PC-3 (cell line): ENCODE data around the gene AJAP1. TPM values are rescaled to one million over a fixed set of nuclear protein-coding genes. Genes with fewer than 3 reads are reported as not detected.

Experiments
- ATAC-seq: fragments of 200-7000 bp; cut with Tn5 transposase; 2 replicates; pipeline ENCODE4 v1.9.1; 2020; ENCODE audit warnings: mild to moderate bottlenecking, moderate library complexity
- BruUV-seq: library from RNA; stranded (reverse); fragments of 400-500 nt; replicated peaks from 2 replicates; lab custom pipeline; 2021; lab: Mats Ljungman, UMichigan
- CTCF ChIA-PET: fragments of 300-600 bp; sonication (Branson Sonifier 250); formaldehyde crosslinking; loops from one replicate; lab custom pipeline; 2022; ENCODE audit warnings: antibody characterized with exemption; lab: Charles Lee
- POLR2A ChIA-PET: fragments of 300-600 bp; sonication (Branson Sonifier 250); formaldehyde crosslinking; loops from one replicate; lab custom pipeline; 2022; ENCODE audit warnings: antibody characterized with exemption; ENCODE audit not compliant: unreplicated experiment; lab: Charles Lee
- DNase-seq: peaks from one replicate; pipeline ENCODE4 v3.0.0-alpha.2; 2015
- H2AFZ ChIP-seq: fragments of 300-600 bp; sonication (generic); 2 replicates; pipeline ENCODE4 v1.6.0; 2016; ENCODE audit warnings: antibody characterized with exemption, low read length
- H3F3A ChIP-seq: fragments of 300-600 bp; sonication (generic); one replicate; pipeline ENCODE4 v1.6.0; 2017; ENCODE audit warnings: antibody characterized with exemption, low read length, control low read depth, mild to moderate bottlenecking; ENCODE audit not compliant: unreplicated experiment
- H3K27ac ChIP-seq: fragments of 300-600 bp; sonication (generic); 2 replicates; pipeline ENCODE4 v1.5.1; 2016; ENCODE audit warnings: mild to moderate bottlenecking, low read length
- H3K27me3 ChIP-seq: fragments of 300-600 bp; sonication (generic); 2 replicates; pipeline ENCODE4 v1.6.1; 2016; ENCODE audit warnings: low read length, mixed read lengths
- H3K36me3 ChIP-seq: fragments of 300-600 bp; sonication (generic); 2 replicates; pipeline ENCODE4 v1.6.1; 2016; ENCODE audit warnings: low read depth, mixed run types, low read length, mixed read lengths
- H3K4me1 ChIP-seq: fragments of 300-600 bp; sonication (generic); 2 replicates; pipeline ENCODE4 v1.5.1; 2016; ENCODE audit warnings: low read length; ENCODE audit not compliant: insufficient read depth
- H3K4me2 ChIP-seq: fragments of 300-600 bp; sonication (generic); 2 replicates; pipeline ENCODE4 v1.6.0; 2016; ENCODE audit warnings: low read length
- H3K4me3 ChIP-seq: fragments of 300-600 bp; sonication (generic); 2 replicates; pipeline ENCODE4 v1.5.1; 2016; ENCODE audit warnings: mild to moderate bottlenecking, low read length, mixed read lengths
- H3K79me2 ChIP-seq: fragments of 300-600 bp; sonication (generic); 2 replicates; pipeline ENCODE4 v1.6.1; 2017; ENCODE audit warnings: low read length, mixed read lengths
- H3K9ac ChIP-seq: fragments of 300-600 bp; sonication (generic); 2 replicates; pipeline ENCODE4 v1.6.0; 2016; ENCODE audit warnings: mild to moderate bottlenecking, low read length
- H3K9me2 ChIP-seq: fragments of 300-600 bp; sonication (generic); replicated peaks from 2 replicates; pipeline ENCODE4 v1.6.1; 2016; ENCODE audit warnings: mixed run types, low read length, mixed read lengths
- H3K9me3 ChIP-seq: fragments of 300-600 bp; sonication (generic); 2 replicates; pipeline ENCODE4 v1.6.1; 2016; ENCODE audit warnings: low read length, mixed read lengths
- H4K20me1 ChIP-seq: fragments of 300-600 bp; sonication (generic); 2 replicates; pipeline ENCODE4 v1.6.1; 2016; ENCODE audit warnings: low read length, mixed read lengths
- EZH2 ChIP-seq: fragments of 300-600 bp; sonication (generic); IDR thresholded peaks from one replicate; pipeline ENCODE4 v1.6.1; 2017; ENCODE audit warnings: antibody characterized with exemption, mild to moderate bottlenecking, low read length; ENCODE audit not compliant: unreplicated experiment
- EZH2phosphoT487 ChIP-seq: fragments of 300-600 bp; sonication (generic); IDR thresholded peaks from 2 replicates; pipeline ENCODE4 v1.6.1; 2018; ENCODE audit warnings: mild to moderate bottlenecking, antibody characterized with exemption, low read length, borderline replicate concordance
- intact Hi-C: fragments of 100-400 bp; cut with micrococcal nuclease; formaldehyde crosslinking; loops from 2 replicates; pipeline ENCODE4 v1.9.0; 2023
- total RNA-seq: library from RNA; depleted of rRNA; stranded (reverse); fragments of >200 nt; gene quantifications from 2 replicates; pipeline ENCODE4 v1.2.3, GENCODE V29; 2014
- TF ChIP-seq, protein P1 (sequence below): fragments of 300-600 bp; sonication (generic); conservative IDR thresholded peaks from 2 replicates; pipeline ENCODE4 v1.5.1; 2017; ENCODE audit warnings: antibody characterized with exemption, low read depth, mild to moderate bottlenecking, low read length

AJAP1 gene
- total RNA-seq, 1 experiment from 2014 or later: not detected

DNA sequence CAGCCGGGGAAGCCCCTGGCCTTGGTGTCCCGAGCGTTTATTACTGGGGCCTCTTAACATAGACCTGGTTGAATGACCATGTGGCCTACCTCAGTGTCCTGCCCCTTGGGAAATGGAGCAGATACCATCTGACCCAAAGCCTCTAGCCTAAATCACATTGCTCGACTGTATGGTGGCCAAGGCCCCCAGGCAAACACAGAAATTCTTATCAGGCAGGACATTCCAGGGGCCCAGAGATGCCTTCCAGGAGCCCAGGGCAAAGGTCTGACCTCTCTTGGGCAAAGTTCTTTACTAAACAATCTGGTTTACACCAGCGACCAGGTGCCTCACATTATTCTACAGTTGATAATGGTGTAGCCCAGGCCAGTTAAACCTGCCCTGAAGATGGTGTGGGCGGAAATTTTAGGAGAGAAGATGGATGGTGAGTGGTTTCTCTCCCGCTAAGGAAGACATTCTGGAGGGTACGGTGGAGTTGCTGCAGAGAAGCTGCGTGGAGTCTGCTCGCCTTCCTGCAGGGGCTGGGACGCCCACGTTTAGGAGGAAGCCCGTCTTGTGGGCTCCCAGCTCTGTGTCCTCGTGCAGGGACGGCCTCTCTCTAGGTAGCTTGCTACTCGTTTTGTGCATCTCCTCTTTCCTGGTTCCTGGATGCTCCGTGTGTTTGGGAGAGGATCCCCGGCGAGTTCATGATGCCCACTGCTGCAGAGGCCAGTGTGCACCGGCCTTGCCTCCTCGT is 21.2 kb downstream of the AJAP1 start:
- peaks cover 3% of the 10 kb centered on the region; the same call in 1 of the 2 replicates for H3K9me3 ChIP-seq
- no peak for ATAC-seq
- H3K4me1 ChIP-seq: no peaks in the 10 kb centered on the region
- intact Hi-C loops: loop anchor here (2.0 kb wide), 1 partner anchor 59 kb away; no protein-coding TSS in a partner anchor
- ChIA-PET POLR2A (no interaction called here), CTCF (no interaction called here)
- H3K27ac ChIP-seq: no peak overlapping the region
- H3K4me2 ChIP-seq: no peak overlapping the region
- no peaks in the 10 kb centered on the region for H3K9me2 ChIP-seq
- TF ChIP-seq EZH2phosphoT487 (no peak), EZH2 (no peak)
- TF ChIP-seq, protein P1, sequence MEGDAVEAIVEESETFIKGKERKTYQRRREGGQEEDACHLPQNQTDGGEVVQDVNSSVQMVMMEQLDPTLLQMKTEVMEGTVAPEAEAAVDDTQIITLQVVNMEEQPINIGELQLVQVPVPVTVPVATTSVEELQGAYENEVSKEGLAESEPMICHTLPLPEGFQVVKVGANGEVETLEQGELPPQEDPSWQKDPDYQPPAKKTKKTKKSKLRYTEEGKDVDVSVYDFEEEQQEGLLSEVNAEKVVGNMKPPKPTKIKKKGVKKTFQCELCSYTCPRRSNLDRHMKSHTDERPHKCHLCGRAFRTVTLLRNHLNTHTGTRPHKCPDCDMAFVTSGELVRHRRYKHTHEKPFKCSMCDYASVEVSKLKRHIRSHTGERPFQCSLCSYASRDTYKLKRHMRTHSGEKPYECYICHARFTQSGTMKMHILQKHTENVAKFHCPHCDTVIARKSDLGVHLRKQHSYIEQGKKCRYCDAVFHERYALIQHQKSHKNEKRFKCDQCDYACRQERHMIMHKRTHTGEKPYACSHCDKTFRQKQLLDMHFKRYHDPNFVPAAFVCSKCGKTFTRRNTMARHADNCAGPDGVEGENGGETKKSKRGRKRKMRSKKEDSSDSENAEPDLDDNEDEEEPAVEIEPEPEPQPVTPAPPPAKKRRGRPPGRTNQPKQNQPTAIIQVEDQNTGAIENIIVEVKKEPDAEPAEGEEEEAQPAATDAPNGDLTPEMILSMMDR: no peak
- no peak overlapping the region for H3K9ac ChIP-seq
- H3K27me3 ChIP-seq: peaks cover 32% of the 10 kb centered on the region
- no peaks in the 10 kb centered on the region for H4K20me1 ChIP-seq
- no TSS peak for BruUV-seq
- no peaks in the 10 kb centered on the region for H3K79me2 ChIP-seq
- no peaks in the 10 kb centered on the region for H3K36me3 ChIP-seq
- no peak for DNase-seq
- H2AFZ ChIP-seq: no peak overlapping the region
- H3F3A ChIP-seq: no peaks in the 10 kb centered on the region
- no peak overlapping the region for H3K4me3 ChIP-seq

DNA sequence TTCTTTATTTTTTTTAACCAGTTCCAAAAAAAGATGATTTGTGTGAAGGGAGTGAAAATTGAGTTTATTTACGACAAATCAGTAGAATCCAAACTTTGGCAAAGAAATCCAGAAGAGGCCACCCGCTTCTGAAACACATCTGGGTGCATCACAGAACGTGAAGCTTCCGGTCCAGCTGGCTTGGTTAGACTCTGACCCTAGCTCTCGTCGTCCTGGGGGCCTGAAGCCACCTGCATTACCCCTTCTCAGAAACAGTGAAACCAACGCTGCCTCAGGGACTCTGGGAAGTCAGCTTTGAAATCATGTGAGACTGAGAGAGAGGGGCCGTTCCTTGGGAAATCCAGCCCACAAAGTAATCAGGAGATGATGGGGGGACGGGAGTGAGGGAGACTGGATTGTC is 21.8 kb downstream of the AJAP1 start:
- POLR2A ChIA-PET: no interaction called here
- Histone ChIP-seq H3K4me3 (no peak overlapping the region), H3K9me3 (peaks cover 3% of the 10 kb centered on the region; the same call in 1 of the 2 replicates), H2AFZ (no peak overlapping the region), H3K27me3 (peaks cover 32% of the 10 kb centered on the region), H3K79me2 (no peaks in the 10 kb centered on the region), H3F3A (no peaks in the 10 kb centered on the region), H3K36me3 (no peaks in the 10 kb centered on the region), H4K20me1 (no peaks in the 10 kb centered on the region), H3K9ac (no peak overlapping the region), H3K27ac (no peak overlapping the region), H3K4me2 (no peak overlapping the region), H3K9me2 (no peaks in the 10 kb centered on the region), H3K4me1 (no peaks in the 10 kb centered on the region)
- no TSS peak for BruUV-seq
- DNase-seq (no peak), ATAC-seq (no peak)
- CTCF ChIA-PET: no interaction called here
- TF ChIP-seq, protein P1: no peak
- TF ChIP-seq EZH2phosphoT487 (no peak), EZH2 (no peak)
- intact Hi-C loops: loop anchor here (2.0 kb wide), 1 partner anchor 59 kb away; no protein-coding TSS in a partner anchor

DNA sequence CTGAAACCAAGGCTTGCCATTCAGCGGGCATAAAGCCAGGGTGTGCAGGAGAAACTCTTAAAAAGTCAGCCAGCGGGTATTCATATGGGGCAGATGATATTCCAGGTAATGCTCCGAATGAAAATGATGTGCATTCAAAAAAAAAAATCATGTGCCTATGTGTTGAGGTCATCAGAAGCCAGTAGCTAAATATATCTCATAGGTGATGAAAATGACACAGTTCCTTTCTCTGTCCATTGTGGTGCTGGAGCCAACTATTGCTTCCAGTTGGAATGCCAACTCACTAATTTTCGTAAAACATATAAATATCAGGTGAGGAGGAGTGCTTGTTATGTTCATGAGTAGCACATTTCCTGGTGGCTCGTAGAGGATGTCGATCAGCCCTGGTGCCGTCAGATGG is 23.2 kb downstream of the AJAP1 start:
- Histone ChIP-seq H3K27ac (no peak overlapping the region), H3K4me1 (no peaks in the 10 kb centered on the region), H3F3A (no peaks in the 10 kb centered on the region), H3K79me2 (no peaks in the 10 kb centered on the region), H3K9ac (no peak overlapping the region), H3K9me3 (peaks cover 3% of the 10 kb centered on the region; the same call in 1 of the 2 replicates), H3K27me3 (peaks cover 32% of the 10 kb centered on the region), H3K4me2 (no peak overlapping the region), H3K9me2 (no peaks in the 10 kb centered on the region), H3K36me3 (no peaks in the 10 kb centered on the region), H4K20me1 (no peaks in the 10 kb centered on the region), H2AFZ (no peak overlapping the region), H3K4me3 (no peak overlapping the region)
- intact Hi-C loops: loop anchor here (2.0 kb wide), 1 partner anchor 57 kb away; no protein-coding TSS in a partner anchor
- DNase-seq (no peak), ATAC-seq (no peak)
- ChIA-PET CTCF (no interaction called here), POLR2A (no interaction called here)
- TF ChIP-seq, protein P1: no peak
- TF ChIP-seq EZH2phosphoT487 (no peak), EZH2 (no peak)
- BruUV-seq: no TSS peak
